NCI-H510A treated with DMSO at 0.1 percent for 48 hours (cell line): ENCODE data around the gene PFKFB2.

Experiments
- DNase-seq: peaks from one replicate; lab custom pipeline; 2025; lab: John Stamatoyannopoulos, UW

The PFKFB2 gene

GRCh38 chr1:207067185-207067584, 14.1 kb downstream of the PFKFB2 start:
- DNase-seq = no peak

DNA sequence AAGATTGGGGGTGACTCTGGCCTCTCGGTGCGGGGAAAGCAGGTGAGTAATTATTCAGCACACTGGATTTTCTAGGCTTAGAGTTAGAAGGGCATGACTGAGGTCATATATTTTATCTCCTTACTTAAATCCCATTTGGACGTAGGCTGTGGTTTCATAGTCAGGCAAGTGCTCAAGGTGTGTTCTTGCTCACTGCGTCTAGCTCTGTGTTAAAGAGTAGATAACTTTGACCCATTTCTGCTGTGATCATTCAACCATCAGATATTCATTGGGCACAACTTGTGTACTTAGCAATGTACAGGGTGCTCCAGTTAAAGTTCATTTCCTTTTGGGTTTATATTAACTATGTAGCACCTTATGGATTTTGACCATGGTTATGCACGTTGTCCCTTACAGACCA, 14.6 kb downstream of the PFKFB2 start:
- no peak for DNase-seq

- no peak for DNase-seq
Observed at GRCh38 chr1:207069061-207069460, 16.0 kb downstream of the PFKFB2 start.

GRCh38 chr1:207069858-207070506, 16.9 kb downstream of the PFKFB2 start:
- no peak for DNase-seq

DNA sequence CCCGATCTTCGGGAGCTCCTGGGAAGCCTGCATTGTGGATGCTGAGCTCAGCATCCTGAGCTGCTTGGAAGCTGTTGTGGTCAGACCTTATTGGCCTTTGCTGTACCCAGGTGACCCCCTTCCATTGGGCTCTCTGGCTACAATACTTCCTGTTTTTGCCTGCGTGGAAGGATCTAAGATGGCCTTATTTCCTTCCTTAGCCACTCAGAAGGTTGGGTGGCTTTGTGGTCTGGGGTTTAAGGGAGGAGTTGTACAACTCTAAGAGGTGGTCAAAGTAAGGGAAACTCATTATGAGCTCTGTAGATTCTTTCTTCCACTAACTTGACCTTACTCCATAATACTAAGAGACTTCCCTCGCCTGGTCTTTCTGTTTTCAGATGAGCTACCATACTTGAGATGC, 17.7 kb downstream of the PFKFB2 start:
- DNase-seq = no peak

DNA sequence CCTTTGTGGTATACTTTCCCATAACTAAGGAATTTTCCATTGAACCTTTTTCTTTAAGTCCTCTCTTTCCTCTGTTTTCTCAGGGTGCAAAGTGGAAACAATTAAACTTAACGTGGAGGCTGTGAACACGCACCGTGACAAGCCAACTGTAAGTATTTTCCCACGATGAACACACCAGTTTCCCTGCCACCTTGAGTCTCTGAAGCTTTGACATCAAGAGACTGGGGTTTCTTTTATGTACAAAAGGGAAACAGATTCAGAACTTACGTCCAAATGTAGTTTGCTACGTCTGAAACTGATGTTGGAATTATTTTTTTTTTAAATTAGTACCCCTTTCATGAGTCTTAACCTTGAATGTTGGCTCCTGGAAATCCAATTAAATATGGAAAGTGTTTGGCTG, 18.4 kb downstream of the PFKFB2 start:
- no peak for DNase-seq

GRCh38 chr1:207072233-207072632, 19.2 kb downstream of the PFKFB2 start:
- DNase-seq = no peak

- no peak for DNase-seq
Observed at GRCh38 chr1:207073906-207074820, 21.1 kb downstream of the PFKFB2 start.

DNA sequence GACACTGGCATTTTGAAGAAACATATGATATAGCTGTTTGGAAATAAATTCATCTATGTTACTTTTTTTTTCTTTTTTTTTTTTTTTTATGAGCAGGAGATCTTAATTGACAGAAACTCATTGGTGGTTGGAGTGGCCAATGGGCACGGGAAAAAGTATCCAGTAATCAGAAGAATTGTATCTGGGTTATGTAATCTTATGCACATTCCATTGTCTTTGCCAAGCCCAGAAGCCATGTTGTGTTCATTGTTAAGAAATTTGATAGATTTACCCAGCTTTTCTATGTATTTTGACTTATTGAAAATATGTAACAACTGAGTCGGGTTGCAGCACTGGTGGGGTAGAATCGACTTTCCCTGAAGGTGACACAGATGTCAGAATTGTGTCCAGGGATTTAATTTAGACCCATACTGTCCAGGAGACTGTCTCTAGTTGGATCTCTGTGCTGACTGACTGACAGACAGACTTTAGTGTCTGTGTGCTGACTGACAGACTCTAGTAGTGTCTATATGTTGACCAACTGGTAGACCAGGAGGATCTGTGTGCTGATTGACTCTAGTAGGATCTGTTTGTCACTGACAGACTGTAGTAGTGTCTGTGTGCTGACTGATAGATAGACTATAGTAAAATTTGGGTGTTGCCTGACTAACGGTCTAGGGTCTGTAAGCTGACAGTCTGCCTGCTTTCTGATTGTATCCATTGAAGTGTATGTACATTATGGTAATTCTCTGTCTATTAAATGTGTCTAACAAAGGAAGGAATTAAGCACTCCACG, 23.3 kb downstream of the PFKFB2 start:
- DNase-seq = no peak

DNA sequence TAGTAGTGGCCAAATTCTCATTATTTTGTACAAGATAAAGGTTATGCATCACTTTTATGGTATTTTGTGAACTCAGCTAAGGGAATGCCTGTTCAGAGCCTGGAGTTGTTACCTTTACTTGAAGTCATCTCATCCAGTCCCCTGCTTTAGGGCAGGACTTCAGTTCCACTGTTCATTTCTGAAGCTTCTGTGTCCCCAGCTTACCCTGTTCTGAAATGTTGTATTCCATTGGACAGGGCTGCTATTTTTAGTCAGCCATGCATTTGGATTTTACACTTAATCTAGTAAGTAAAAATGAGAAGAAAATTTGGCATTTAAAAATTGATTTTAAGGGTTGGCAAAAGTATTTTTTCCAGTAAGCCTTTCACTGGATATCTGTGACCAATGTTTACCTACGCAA, 23.9 kb downstream of the PFKFB2 start:
- DNase-seq = no peak

- peak; percentile 75 for DNase-seq
Observed at GRCh38 chr1:207077470-207078377, 24.6 kb downstream of the PFKFB2 start.

DNA sequence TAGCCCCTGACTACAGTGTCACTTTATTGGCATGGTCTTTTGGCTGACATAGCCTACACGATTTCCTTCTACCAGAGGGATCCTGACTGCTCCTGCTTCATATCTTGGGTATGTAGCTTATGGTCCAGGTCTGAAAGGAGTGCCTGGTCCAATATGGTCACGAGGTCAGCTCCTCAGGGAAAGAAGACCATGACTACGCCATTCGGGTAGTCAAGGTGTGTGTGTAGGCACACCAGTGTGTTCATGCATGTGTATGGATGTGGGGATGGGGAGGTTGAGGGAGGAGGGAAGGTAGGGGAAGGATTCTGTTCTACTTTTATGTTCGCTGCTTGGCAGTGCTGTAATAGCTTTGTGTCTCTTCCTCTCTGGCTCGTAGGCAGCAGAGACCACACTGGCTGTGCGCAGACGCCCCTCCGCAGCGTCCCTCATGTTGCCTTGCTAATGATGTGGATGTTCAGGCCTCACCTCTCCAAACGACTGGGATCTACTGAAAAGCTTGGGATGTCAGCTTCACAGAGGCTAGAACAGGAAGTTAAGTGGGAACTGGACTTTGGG, 25.6 kb downstream of the PFKFB2 start:
- no peak for DNase-seq

DNA sequence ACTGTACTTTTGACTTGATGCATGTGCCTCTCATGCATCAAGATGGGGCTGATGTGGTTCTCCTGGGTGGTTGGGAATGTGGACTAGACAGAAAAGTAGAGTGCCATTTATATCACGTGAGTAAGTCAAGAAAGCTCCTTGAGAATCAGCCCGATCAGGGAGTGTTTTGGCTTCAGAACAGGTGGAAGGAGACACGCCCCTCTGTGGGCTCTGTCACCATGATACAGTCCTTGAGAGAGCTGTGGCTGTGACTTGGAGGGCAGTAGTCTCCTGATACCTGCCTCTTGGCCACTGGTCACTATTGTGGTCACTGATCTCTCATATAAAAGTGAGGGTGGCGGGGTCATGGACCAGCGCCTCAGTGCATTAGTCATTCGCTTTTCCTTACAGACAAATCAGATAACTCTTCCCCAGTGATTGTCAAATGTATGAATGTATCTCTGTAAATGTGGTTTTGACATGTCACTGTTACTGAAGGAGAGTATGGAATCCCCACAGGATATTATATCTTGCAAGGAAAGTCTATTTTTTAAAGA, 26.7 kb downstream of the PFKFB2 start:
- no peak for DNase-seq

DNA sequence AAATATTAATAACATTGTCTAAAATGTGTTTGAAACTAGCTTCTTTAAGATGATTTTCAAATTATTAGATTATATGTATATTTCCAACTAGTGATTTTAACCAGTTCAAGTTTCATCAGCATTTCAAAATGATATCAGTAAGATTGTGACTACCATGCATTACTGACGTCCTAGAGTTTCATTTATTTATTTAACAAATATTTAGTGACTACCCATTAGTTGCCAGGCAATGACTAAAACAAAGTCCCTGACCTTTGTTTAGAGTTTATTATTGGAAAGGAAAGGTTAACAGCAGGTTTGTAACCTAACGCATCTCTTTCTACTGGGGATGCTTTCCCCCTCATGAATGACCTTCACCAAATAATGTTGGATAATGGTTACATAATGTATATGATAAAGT, 28.0 kb downstream of the PFKFB2 start:
- no peak for DNase-seq

GRCh38 chr1:207081806-207082205, 28.7 kb downstream of the PFKFB2 start:
- no peak for DNase-seq

DNA sequence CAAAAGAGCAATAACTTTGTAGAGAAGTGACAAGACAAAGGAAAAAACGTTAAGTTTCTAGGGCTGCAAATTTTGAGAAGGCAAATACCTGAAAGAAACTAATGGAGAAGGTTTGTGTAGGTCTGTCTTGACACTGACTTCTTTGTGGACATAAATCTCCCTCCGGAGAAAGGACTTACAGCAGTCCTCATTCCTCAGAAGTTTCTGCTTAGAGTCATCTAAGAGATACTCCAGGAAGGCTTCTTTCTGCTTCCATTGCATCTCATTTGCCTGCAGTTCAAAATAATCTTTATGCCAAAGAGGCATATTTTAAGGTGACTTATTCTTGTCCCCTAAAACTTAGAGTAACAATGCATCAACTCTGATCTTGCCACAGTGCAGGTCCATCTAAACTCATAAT, 31.2 kb downstream of the PFKFB2 start:
- no peak for DNase-seq

- DNase-seq = peak; percentile 65
Observed at GRCh38 chr1:207084701-207085180, 31.7 kb downstream of the PFKFB2 start.

DNA sequence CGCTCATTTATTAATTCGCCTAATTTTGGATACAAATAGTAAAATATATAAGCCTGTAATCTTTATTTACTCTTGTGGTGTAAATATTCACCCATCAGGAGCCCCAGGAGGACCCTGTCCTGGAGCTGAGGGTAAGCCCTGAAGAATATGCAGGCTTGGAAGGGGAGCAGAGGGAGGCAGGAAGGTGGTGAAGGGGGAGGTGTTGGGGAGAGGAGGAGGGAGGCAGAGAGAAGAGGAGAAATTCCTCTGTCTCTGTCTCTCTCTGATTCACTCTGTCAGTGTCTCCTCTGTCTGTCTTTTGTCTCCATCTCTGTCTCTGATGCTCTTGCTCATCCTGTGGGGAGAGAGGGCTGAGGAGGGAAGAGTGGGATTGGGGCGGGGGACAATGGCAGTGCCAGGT, 32.8 kb downstream of the PFKFB2 start:
- no peak for DNase-seq

DNA sequence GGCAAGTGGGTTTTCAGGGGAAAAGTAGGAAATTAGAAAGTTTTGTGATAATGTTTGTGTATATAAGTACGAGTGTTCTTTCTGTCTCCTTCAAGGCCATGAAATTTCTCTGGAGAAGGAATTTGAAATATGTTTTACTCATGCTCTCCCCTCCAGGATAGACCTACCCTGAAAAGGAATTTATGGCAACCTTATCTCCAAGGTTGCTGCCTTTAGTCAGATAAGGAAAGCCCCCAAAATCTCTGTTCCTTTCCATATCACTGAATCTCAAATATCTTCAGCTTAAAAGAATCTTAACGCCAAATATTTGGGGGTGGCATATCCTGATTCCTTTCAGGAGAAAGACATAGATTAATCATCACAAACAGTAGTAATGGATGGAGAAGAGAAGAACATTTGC, 35.1 kb downstream of the PFKFB2 start:
- no peak for DNase-seq

DNA sequence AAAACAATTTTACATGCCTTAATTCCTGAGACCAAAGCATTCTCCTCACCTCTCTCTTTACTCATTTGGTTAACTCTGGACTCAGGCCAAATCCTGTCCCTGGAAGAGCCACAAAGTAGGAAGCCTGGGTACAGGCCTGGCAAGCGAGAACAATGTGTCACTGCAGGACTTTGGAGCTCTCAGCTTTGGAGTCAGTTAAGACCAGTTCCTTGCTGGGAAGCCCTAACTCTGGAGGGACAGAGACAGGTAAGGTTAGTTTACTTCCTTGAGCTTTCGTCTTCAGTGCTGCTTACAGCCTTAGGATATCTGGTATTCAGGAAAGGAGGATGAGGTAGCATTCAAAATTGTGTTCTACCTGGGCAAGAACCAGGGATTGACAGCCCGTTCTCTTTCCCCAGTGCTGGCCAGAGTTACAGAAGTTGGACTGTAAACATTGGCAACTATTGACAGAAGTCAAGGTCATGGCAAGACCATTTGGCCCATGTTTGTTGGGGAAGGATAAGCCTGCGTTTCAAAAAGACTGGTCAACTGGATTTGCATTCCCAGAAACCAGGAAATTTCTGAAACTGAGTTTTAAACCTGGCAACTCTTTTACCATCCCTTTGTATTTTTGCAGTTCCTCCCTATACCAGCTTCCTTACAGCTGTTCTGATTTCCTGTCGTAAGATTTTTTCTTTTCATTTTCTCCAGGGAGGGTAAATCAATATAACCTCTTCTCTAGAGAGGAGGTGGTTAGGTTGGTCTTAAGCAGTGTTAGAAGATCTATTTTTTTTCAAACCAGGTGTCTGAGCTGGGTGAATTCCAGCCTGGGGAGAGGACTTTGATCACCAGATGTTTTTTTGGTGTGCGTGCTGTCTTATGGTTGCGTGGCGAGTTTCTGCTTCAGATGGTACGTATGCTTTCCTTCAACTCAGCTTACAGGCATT, 35.9 kb downstream of the PFKFB2 start, which contains the start of gene C4BPB:
Gene C4BPB, plus strand, starts transcription at position 160 of the 926 bp plus-strand sequence. Its CDS starts 672 bp downstream, at position 832.
- DNase-seq = peak; percentile 4
